ENCODE data around the gene ZNF853.

ZNF853 gene
- long read RNA-seq: 0 reads

DNA sequence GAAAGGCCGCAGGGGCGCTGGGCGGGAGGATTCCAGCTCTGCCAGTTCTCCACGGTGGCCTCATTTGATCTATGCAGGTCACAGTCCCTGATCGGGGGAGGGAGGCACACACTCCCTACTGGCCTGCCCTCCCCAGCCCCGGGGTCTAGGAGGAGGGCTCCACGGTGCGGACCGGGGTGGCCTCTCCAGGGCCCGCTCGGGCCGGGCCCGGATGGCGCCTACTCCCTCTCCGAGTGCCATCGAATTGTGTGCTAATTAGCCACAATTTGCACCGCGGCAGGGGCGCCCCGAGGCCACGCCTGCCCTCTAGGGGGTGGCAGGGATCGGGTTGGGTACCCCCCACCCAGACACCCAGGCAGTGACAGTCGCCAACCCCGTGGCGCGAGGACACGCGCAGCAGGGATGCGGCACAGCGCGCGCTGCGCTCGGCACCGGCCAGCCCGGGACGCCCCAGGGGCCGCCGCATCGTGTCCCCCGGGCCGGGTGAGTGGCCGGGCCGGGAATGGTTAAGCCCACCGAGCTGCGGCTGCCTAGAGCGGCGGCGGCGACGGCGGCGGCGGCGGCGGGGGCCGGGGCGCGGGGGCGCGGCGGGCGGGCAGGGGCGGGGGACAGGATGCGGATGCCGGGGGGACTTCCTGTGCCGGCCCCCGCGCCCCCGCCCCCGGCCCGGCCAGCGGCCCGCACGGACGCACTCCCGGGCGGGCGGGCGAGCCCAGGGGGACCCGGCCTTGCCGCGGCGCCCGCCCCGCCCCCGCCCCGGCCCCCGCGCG lies at the start of gene ZNF853:
Gene ZNF853, plus strand, starts transcription at position 658 of the 770 bp plus-strand sequence. CDS start 565 bp downstream, outside the sequence.
- TF ChIP-seq, protein P1, sequence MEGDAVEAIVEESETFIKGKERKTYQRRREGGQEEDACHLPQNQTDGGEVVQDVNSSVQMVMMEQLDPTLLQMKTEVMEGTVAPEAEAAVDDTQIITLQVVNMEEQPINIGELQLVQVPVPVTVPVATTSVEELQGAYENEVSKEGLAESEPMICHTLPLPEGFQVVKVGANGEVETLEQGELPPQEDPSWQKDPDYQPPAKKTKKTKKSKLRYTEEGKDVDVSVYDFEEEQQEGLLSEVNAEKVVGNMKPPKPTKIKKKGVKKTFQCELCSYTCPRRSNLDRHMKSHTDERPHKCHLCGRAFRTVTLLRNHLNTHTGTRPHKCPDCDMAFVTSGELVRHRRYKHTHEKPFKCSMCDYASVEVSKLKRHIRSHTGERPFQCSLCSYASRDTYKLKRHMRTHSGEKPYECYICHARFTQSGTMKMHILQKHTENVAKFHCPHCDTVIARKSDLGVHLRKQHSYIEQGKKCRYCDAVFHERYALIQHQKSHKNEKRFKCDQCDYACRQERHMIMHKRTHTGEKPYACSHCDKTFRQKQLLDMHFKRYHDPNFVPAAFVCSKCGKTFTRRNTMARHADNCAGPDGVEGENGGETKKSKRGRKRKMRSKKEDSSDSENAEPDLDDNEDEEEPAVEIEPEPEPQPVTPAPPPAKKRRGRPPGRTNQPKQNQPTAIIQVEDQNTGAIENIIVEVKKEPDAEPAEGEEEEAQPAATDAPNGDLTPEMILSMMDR (IDR thresholded peaks at IDR 0.05; ENCODE audit: insufficient read depth, low read length): no peak
- TF ChIP-seq, protein P2, sequence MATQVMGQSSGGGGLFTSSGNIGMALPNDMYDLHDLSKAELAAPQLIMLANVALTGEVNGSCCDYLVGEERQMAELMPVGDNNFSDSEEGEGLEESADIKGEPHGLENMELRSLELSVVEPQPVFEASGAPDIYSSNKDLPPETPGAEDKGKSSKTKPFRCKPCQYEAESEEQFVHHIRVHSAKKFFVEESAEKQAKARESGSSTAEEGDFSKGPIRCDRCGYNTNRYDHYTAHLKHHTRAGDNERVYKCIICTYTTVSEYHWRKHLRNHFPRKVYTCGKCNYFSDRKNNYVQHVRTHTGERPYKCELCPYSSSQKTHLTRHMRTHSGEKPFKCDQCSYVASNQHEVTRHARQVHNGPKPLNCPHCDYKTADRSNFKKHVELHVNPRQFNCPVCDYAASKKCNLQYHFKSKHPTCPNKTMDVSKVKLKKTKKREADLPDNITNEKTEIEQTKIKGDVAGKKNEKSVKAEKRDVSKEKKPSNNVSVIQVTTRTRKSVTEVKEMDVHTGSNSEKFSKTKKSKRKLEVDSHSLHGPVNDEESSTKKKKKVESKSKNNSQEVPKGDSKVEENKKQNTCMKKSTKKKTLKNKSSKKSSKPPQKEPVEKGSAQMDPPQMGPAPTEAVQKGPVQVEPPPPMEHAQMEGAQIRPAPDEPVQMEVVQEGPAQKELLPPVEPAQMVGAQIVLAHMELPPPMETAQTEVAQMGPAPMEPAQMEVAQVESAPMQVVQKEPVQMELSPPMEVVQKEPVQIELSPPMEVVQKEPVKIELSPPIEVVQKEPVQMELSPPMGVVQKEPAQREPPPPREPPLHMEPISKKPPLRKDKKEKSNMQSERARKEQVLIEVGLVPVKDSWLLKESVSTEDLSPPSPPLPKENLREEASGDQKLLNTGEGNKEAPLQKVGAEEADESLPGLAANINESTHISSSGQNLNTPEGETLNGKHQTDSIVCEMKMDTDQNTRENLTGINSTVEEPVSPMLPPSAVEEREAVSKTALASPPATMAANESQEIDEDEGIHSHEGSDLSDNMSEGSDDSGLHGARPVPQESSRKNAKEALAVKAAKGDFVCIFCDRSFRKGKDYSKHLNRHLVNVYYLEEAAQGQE (IDR thresholded peaks at IDR 0.05; ENCODE audit: insufficient replicate concordance, low read depth): no peak
- TF ChIP-seq POLR2AphosphoS5 (IDR thresholded peaks at IDR 0.05; ENCODE audit: low read depth) (no peak), SPI1 (IDR thresholded peaks at IDR 0.05; ENCODE audit: borderline replicate concordance, low read depth) (no peak), GABPA (IDR thresholded peaks at IDR 0.05; ENCODE audit: low read depth) (no peak)
- H3K27me3 ChIP-seq (ENCODE audit: insufficient read depth, poor library complexity, severe bottlenecking): peaks cover 24% of the 10 kb centered on the region
- H3K27ac ChIP-seq (replicated peaks): no peak within 1 kb of the TSS
- no peak for DNase-seq (ENCODE audit: low read depth in 1 of 2, low spot score in 1 of 2)
- 0 out of 2 replicates have a peak within 1 kb of the TSS, but pooled peaks have one; percentile 19 for H3K4me3 ChIP-seq (replicated peaks; ENCODE audit: insufficient read depth, low read length)

DNA sequence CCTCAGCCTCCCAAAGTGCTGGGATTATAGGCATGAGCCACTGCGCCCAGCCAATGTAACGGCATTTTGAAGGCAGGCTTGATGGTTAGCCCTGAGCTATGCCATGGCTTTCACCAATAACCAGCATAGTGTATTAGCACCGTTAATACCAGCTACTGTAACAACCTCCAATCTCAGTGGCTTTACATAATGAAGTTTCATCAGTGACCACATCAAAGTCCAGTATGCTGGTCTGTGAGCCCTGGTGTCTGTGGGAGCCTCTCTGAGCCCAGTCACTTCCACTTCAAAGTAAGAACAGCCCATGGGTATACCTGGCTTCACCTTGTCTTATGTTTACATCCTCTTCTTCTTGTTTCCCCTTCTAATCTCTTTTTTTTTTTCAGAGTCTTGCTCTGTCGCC lies 49.8 kb upstream of the ZNF853 start:
- H3K4me3 ChIP-seq (replicated peaks; ENCODE audit: insufficient read depth, low read length): no peak overlapping the region
- no peaks in the 10 kb centered on the region for H3K27me3 ChIP-seq (ENCODE audit: insufficient read depth, poor library complexity, severe bottlenecking)
- no peak for DNase-seq (ENCODE audit: low read depth in 1 of 2, low spot score in 1 of 2)
- H3K27ac ChIP-seq (replicated peaks): no peak overlapping the region
- TF ChIP-seq POLR2AphosphoS5 (IDR thresholded peaks at IDR 0.05; ENCODE audit: low read depth): no peak
- TF ChIP-seq, protein P1 (IDR thresholded peaks at IDR 0.05; ENCODE audit: insufficient read depth, low read length): no peak
- TF ChIP-seq, protein P2 (IDR thresholded peaks at IDR 0.05; ENCODE audit: insufficient replicate concordance, low read depth): no peak
- TF ChIP-seq SPI1 (IDR thresholded peaks at IDR 0.05; ENCODE audit: borderline replicate concordance, low read depth): no peak
- no peak for TF ChIP-seq GABPA (IDR thresholded peaks at IDR 0.05; ENCODE audit: low read depth)

DNA sequence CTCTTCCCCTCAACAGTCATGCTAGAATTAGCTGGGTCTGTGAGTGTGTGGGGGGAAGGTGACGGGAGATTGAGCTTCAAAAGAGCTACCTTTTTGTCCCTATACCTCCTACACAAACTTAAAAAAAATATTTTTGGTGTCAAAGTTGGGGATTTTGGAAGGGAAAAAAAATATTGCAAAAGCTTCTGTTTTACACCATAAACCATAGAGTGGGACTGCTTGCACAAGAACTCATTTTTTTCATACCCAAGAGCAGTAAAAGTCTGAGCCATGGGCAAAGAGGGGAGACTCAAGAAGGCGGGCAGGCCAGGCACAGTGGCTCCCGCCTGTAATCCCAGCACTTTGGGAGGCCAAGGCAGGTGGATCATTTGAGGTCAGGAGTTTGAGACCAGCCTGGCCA lies 47.5 kb upstream of the ZNF853 start:
- no peak for TF ChIP-seq POLR2AphosphoS5 (IDR thresholded peaks at IDR 0.05; ENCODE audit: low read depth)
- TF ChIP-seq, protein P1 (IDR thresholded peaks at IDR 0.05; ENCODE audit: insufficient read depth, low read length): no peak
- TF ChIP-seq, protein P2 (IDR thresholded peaks at IDR 0.05; ENCODE audit: insufficient replicate concordance, low read depth): no peak
- TF ChIP-seq SPI1 (IDR thresholded peaks at IDR 0.05; ENCODE audit: borderline replicate concordance, low read depth): no peak
- TF ChIP-seq GABPA (IDR thresholded peaks at IDR 0.05; ENCODE audit: low read depth): no peak
- H3K4me3 ChIP-seq (replicated peaks; ENCODE audit: insufficient read depth, low read length): no peak overlapping the region
- DNase-seq (ENCODE audit: low read depth in 1 of 2, low spot score in 1 of 2): no peak
- H3K27ac ChIP-seq (replicated peaks): no peak overlapping the region
- H3K27me3 ChIP-seq (ENCODE audit: insufficient read depth, poor library complexity, severe bottlenecking): no peaks in the 10 kb centered on the region
